ENCODE results near the gene NMRK1.
A peak's percentile ranks its signal among the peaks of the same experiment; 100 is the strongest.

Gene NMRK1

DNA sequence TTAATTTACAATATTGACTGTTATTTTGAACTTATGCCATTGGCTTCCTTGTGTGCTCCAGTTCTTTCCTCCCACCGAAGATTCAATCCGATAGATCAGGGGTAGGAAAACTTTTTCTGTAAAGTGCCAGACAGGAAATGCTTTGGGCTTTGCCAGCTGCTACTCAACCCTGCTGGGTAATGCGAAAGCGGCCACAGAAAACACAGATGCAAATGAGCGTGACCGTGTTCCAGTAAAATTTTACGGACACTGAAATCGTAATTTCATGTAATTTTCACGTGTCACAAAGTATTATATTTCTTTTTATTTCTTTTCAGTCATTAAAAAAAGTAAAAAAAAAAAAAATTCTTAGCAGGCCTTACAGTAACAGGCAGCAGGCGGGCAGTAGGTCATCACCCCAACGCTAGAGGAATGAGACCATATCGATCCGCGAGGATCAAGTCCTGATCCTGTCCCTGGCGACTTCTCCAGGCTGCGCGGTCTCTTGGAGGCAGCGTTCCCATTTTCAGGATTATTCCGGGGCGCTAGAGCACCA lies 599 bp downstream of the NMRK1 start:
- TF ChIP-seq, protein P1, sequence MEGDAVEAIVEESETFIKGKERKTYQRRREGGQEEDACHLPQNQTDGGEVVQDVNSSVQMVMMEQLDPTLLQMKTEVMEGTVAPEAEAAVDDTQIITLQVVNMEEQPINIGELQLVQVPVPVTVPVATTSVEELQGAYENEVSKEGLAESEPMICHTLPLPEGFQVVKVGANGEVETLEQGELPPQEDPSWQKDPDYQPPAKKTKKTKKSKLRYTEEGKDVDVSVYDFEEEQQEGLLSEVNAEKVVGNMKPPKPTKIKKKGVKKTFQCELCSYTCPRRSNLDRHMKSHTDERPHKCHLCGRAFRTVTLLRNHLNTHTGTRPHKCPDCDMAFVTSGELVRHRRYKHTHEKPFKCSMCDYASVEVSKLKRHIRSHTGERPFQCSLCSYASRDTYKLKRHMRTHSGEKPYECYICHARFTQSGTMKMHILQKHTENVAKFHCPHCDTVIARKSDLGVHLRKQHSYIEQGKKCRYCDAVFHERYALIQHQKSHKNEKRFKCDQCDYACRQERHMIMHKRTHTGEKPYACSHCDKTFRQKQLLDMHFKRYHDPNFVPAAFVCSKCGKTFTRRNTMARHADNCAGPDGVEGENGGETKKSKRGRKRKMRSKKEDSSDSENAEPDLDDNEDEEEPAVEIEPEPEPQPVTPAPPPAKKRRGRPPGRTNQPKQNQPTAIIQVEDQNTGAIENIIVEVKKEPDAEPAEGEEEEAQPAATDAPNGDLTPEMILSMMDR (IDR thresholded peaks at IDR 0.05), result no peak
- TF ChIP-seq ZFX (IDR thresholded peaks at IDR 0.05; ENCODE audit: borderline replicate concordance), result no peak
- H3K27ac ChIP-seq, result peak overlapping the region; percentile 84

DNA sequence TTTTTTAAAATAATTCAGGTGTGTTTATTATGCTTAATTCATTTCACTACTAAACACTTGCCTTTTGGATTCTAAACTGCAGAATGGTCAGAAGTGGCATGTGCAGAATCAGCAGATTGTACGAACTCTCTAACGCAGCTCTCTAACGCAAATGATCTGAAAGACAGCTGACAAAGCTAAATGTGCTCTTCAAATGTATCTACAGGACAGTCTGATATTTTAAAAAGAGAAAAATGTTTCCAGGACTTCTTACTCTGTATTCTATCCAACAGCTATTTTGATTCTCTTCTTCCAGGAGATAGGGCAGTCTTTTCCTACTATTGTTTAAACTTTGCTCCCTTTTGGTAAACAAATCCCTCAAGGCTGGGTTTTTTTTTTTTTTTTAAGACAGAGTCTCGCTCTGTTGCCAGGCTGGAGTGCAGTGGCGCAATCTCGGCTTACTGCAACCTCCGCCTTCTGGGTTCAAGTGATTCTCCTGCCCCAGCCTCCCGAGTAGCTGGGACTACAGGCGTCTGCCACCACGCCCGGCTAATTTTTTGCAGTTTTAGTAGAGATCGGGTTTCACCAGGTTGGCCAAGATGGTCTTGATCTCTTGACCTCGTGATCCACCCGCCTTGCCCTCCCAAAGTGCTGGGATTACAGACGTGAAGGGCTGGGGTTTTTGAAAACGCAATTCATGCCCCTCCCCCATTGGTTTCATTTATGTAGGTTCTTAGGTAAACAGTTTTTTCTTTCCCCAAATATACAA lies 1.2 kb downstream of the NMRK1 start:
- TF ChIP-seq ZFX (IDR thresholded peaks at IDR 0.05; ENCODE audit: borderline replicate concordance), result no peak
- TF ChIP-seq, protein P1 (IDR thresholded peaks at IDR 0.05), result no peak
- H3K27ac ChIP-seq, result peak overlapping the region; percentile 84

DNA sequence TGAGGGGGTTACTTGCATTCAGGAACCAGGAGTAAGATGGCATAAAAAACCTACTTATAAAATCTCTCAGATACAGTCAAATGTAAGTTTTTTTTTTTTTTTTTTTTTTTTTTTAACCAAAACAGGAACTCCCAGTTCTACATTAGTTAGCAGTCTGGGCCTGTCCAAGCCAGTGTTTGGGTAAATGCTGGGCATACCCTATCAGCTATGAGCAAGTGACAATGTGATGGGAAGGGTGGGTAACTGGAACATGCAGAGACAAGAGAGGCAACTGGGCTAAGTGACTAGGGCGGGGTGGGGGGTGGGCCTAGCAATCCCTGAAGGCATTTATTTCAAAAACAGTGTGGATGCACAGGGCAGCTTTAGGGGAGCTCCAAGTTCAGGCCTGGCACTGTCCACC lies 2.3 kb downstream of the NMRK1 start:
- TF ChIP-seq ZFX (IDR thresholded peaks at IDR 0.05; ENCODE audit: borderline replicate concordance), result no peak
- no peak overlapping the region for H3K27ac ChIP-seq

- TF ChIP-seq ZFX (IDR thresholded peaks at IDR 0.05; ENCODE audit: borderline replicate concordance), result no peak
- TF ChIP-seq, protein P1 (IDR thresholded peaks at IDR 0.05), result no peak
- no peak overlapping the region for H3K27ac ChIP-seq
Observed at GRCh38 chr9:75084081-75084672, 3.8 kb downstream of the NMRK1 start.

- TF ChIP-seq, protein P1 (IDR thresholded peaks at IDR 0.05), result no peak
- TF ChIP-seq ZFX (IDR thresholded peaks at IDR 0.05; ENCODE audit: borderline replicate concordance), result no peak
- H3K27ac ChIP-seq, result no peak overlapping the region
Observed at GRCh38 chr9:75083188-75083970, 4.6 kb downstream of the NMRK1 start.

DNA sequence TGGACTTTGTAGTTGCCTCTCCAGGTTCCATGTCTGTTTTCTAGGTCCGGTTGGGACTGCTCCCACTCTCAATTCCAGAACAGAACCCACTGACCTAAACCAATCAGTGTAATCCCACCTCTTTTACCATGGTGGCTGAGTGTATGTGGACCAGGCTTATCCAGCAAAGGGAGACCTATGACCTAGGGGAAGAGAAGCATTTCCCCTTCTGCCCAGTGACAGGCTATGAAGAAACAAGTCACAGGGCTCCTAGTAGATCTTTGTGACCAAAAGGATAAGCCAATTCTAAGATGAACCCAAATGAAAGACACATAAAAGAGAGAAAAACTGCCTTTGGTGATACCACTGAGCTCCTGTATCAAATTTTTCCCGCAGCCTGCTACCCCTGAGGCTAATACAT lies 6.3 kb downstream of the NMRK1 start:
- TF ChIP-seq ZFX (IDR thresholded peaks at IDR 0.05; ENCODE audit: borderline replicate concordance), result no peak
- TF ChIP-seq, protein P1 (IDR thresholded peaks at IDR 0.05), result no peak
- no peak overlapping the region for H3K27ac ChIP-seq

GRCh38 chr9:75072895-75073294 lies 15.1 kb downstream of the NMRK1 start:
- TF ChIP-seq, protein P1 (IDR thresholded peaks at IDR 0.05), result no peak
- TF ChIP-seq ZFX (IDR thresholded peaks at IDR 0.05; ENCODE audit: borderline replicate concordance), result no peak
- H3K27ac ChIP-seq, result no peak overlapping the region
